ENCODE measurements around the gene RGL1. TPM values are rescaled to one million over a fixed set of nuclear protein-coding genes. Genes with fewer than 3 reads are reported as not detected.

The RGL1 gene
- total and polyA plus RNA-seq, 9 of the 15 experiments (the other 6 are each of a cell fraction or from before 2014, with no cell fraction given): under 0.01 to 0.07 (median 0.04) TPM

- no peak for TF ChIP-seq SRSF9 (IDR thresholded peaks at IDR 0.05; ENCODE audit: borderline replicate concordance, low read depth, low read length)
- TF ChIP-seq TCF7 (IDR thresholded peaks at IDR 0.05; ENCODE audit: borderline replicate concordance): no peak
- no peak for TF ChIP-seq SRF (CRISPR knock-in tag; IDR thresholded peaks at IDR 0.05)
- TF ChIP-seq SPI1 (IDR thresholded peaks at IDR 0.05; ENCODE audit: borderline replicate concordance, low read depth, low read length): no peak
- TF ChIP-seq, protein P1, sequence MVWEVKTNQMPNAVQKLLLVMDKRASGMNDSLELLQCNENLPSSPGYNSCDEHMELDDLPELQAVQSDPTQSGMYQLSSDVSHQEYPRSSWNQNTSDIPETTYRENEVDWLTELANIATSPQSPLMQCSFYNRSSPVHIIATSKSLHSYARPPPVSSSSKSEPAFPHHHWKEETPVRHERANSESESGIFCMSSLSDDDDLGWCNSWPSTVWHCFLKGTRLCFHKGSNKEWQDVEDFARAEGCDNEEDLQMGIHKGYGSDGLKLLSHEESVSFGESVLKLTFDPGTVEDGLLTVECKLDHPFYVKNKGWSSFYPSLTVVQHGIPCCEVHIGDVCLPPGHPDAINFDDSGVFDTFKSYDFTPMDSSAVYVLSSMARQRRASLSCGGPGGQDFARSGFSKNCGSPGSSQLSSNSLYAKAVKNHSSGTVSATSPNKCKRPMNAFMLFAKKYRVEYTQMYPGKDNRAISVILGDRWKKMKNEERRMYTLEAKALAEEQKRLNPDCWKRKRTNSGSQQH (CRISPR knock-in tag; IDR thresholded peaks at IDR 0.05): no peak
- TF ChIP-seq ARID2 (IDR thresholded peaks at IDR 0.05): no peak
- TF ChIP-seq KLF13 (tag; IDR thresholded peaks at IDR 0.05; ENCODE audit: borderline replicate concordance, low read depth): no peak
- TF ChIP-seq ZNF398 (CRISPR knock-in tag; IDR thresholded peaks at IDR 0.05): no peak
- no peak for TF ChIP-seq POLR2AphosphoS5 (IDR thresholded peaks at IDR 0.05; ENCODE audit: control insufficient read depth, insufficient read depth, low read depth, low read length)
- TF ChIP-seq HMG20B (CRISPR knock-in tag; IDR thresholded peaks at IDR 0.05): no peak
- TF ChIP-seq CHCHD3 (CRISPR knock-in tag; IDR thresholded peaks at IDR 0.05): no peak
- TF ChIP-seq, protein P2, sequence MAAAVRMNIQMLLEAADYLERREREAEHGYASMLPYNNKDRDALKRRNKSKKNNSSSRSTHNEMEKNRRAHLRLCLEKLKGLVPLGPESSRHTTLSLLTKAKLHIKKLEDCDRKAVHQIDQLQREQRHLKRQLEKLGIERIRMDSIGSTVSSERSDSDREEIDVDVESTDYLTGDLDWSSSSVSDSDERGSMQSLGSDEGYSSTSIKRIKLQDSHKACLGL (CRISPR knock-in tag; IDR thresholded peaks at IDR 0.05; ENCODE audit: borderline replicate concordance, poor library complexity, severe bottlenecking): no peak
- TF ChIP-seq EP400 (IDR thresholded peaks at IDR 0.05): no peak
- TF ChIP-seq ZFP36 (IDR thresholded peaks at IDR 0.05; ENCODE audit: low read depth, low read length, partially characterized antibody): peak; percentile 22
- TF ChIP-seq, protein P3, sequence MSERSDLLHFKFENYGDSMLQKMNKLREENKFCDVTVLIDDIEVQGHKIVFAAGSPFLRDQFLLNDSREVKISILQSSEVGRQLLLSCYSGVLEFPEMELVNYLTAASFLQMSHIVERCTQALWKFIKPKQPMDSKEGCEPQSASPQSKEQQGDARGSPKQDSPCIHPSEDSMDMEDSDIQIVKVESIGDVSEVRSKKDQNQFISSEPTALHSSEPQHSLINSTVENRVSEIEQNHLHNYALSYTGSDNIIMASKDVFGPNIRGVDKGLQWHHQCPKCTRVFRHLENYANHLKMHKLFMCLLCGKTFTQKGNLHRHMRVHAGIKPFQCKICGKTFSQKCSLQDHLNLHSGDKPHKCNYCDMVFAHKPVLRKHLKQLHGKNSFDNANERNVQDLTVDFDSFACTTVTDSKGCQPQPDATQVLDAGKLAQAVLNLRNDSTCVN (CRISPR knock-in tag; IDR thresholded peaks at IDR 0.05): no peak
- no peak for TF ChIP-seq STAT6 (CRISPR knock-in tag; IDR thresholded peaks at IDR 0.05)
- TF ChIP-seq, protein P4, sequence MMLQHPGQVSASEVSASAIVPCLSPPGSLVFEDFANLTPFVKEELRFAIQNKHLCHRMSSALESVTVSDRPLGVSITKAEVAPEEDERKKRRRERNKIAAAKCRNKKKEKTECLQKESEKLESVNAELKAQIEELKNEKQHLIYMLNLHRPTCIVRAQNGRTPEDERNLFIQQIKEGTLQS (IDR thresholded peaks at IDR 0.05): peak; percentile 86
- TF ChIP-seq, protein P4 (CRISPR knock-in tag; conservative IDR thresholded peaks at IDR 0.05): no peak
- TF ChIP-seq ZBED1 (IDR thresholded peaks at IDR 0.05): no peak
- TF ChIP-seq BRF1 (IDR thresholded peaks at IDR 0.05; ENCODE audit: borderline replicate concordance, extremely low read depth, insufficient read length): no peak
- TF ChIP-seq ZNF165 (CRISPR knock-in tag; IDR thresholded peaks at IDR 0.05; ENCODE audit: borderline replicate concordance): no peak
Observed at GRCh38 chr1:183926983-183927382, 122.1 kb downstream of the RGL1 start (continued).

All from K562 (cell line).